Measurements from ENCODE around the gene RAPGEF1.

Gene RAPGEF1

GRCh38 chr9:131545786-131546335 is 194.0 kb downstream of the RAPGEF1 start:
- H3K4me3 ChIP-seq (ENCODE audit: low read length): no peak overlapping the region
- no CpG with 5 or more reads among the region's 30 CpGs for WGBS (ENCODE audit: extremely low coverage, insufficient coverage, low lambda C conversion rate)
- H3K18ac ChIP-seq (ENCODE audit: low read length): peak overlapping the region; percentile 24

DNA sequence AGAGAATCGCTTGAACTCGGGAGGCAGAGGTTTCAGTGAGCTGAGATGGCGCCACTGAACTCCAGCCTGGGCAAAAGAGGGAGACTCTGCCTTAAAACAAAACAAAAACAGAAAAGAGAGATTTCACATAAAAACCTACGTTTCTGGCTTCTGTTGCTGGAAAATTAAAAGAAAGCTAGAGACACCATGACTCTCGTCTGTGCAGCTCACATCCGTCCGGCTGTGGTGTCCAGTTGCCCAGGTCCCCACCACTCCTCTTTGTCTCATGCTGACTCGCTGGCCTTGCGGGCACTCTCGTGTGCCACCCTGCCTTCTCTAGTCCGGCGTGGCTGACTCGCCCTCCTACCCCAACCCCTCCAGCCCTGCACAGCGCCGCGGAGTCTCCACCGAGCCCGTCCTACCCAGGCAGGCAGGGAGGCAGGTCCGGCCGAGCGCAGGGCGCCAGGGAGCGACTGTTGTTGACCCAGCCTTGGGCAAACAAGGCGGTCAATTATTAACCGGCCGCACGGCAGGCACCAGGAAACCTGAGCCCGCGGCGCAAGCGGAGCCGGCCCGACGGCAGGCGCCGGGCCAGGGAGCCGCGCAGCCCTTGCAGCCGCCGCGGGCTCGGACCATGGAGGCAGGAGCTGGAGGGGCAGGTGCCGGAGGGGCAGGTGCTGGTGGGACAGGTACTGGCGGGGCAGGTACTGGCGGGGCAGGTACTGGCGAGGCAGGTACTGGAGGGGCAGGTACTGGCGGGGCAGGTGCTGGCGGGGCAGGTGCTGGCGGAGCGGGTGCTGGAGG is 194.7 kb downstream of the RAPGEF1 start, which contains the start of gene PRRT1B:
Gene PRRT1B (plus strand): TSS at position 521 of the 783 bp plus-strand sequence. CDS start 93 bp downstream, at position 614.
- H3K56ac ChIP-seq (ENCODE audit: low read length): peak within 1 kb of the TSS; percentile 78
- H3K79me2 ChIP-seq (ENCODE audit: control insufficient read depth, insufficient read depth, low read length): no peaks in the 10 kb centered on the region
- H3K4ac ChIP-seq (ENCODE audit: low read depth, low read length): peak within 1 kb of the TSS; percentile 65
- H3K4me2 ChIP-seq (ENCODE audit: low read length): peak within 1 kb of the TSS; percentile 29
- H3K79me1 ChIP-seq (ENCODE audit: low read length): no peaks in the 10 kb centered on the region
- H3K23ac ChIP-seq (ENCODE audit: low read length): no peak within 1 kb of the TSS
- peak; percentile 52 for DNase-seq
- no CpG with 5 or more reads among the region's 50 CpGs for WGBS (ENCODE audit: extremely low coverage, insufficient coverage, low lambda C conversion rate)
- H3K9ac ChIP-seq (ENCODE audit: low read length): peak within 1 kb of the TSS; percentile 60
- no peak within 1 kb of the TSS for H2BK15ac ChIP-seq (replicated peaks; ENCODE audit: low read depth)
- H3K4me1 ChIP-seq (ENCODE audit: control insufficient read depth, low read depth, low read length): no peaks in the 10 kb centered on the region
- H3K27ac ChIP-seq (ENCODE audit: low read depth, low read length): peak within 1 kb of the TSS; percentile 88
- H4K5ac ChIP-seq (ENCODE audit: low read length): no peak within 1 kb of the TSS
- H2BK5ac ChIP-seq (ENCODE audit: low read length): peak within 1 kb of the TSS; percentile 41
- H3K27me3 ChIP-seq (ENCODE audit: insufficient read depth, low read length, poor library complexity): peaks cover 2% of the 10 kb centered on the region
- H2AK5ac ChIP-seq (ENCODE audit: low read length): no peak within 1 kb of the TSS
- H2BK120ac ChIP-seq (ENCODE audit: low read depth, low read length): peak within 1 kb of the TSS; percentile 33
- H3K36me3 ChIP-seq (ENCODE audit: control insufficient read depth, insufficient read depth, low read length): no peaks in the 10 kb centered on the region
- no peak within 1 kb of the TSS for H4K8ac ChIP-seq (ENCODE audit: low read depth, low read length)
- peak within 1 kb of the TSS; percentile 24 for H3K18ac ChIP-seq (ENCODE audit: low read length)
- H3K4me3 ChIP-seq (ENCODE audit: low read length): peak within 1 kb of the TSS; percentile 22

More at GRCh38 chr9:131545786-131546335, 194.0 kb downstream of the RAPGEF1 start:
- Histone ChIP-seq H3K27ac (ENCODE audit: low read depth, low read length) (peak overlapping the region; percentile 88), H3K79me1 (ENCODE audit: low read length) (no peaks in the 10 kb centered on the region), H3K23ac (ENCODE audit: low read length) (no peak overlapping the region), H4K8ac (ENCODE audit: low read depth, low read length) (no peak overlapping the region), H2BK120ac (ENCODE audit: low read depth, low read length) (peak overlapping the region; percentile 33), H3K79me2 (ENCODE audit: control insufficient read depth, insufficient read depth, low read length) (no peaks in the 10 kb centered on the region), H2AK5ac (ENCODE audit: low read length) (no peak overlapping the region), H3K9ac (ENCODE audit: low read length) (peak overlapping the region; percentile 60), H3K4ac (ENCODE audit: low read depth, low read length) (peak overlapping the region; percentile 65), H3K4me2 (ENCODE audit: low read length) (peak overlapping the region; percentile 29), H2BK15ac (replicated peaks; ENCODE audit: low read depth) (no peak overlapping the region), H3K56ac (ENCODE audit: low read length) (peak overlapping the region; percentile 78), H3K4me1 (ENCODE audit: control insufficient read depth, low read depth, low read length) (no peaks in the 10 kb centered on the region), H4K5ac (ENCODE audit: low read length) (no peak overlapping the region), H3K27me3 (ENCODE audit: insufficient read depth, low read length, poor library complexity) (peaks cover 2% of the 10 kb centered on the region), H2BK5ac (ENCODE audit: low read length) (no peak overlapping the region), H3K36me3 (ENCODE audit: control insufficient read depth, insufficient read depth, low read length) (no peaks in the 10 kb centered on the region)
- DNase-seq: peak; percentile 35

GRCh38 chr9:131543141-131543540 is 196.7 kb downstream of the RAPGEF1 start:
- no peak overlapping the region for H2BK15ac ChIP-seq (replicated peaks; ENCODE audit: low read depth)
- WGBS (ENCODE audit: extremely low coverage, insufficient coverage, low lambda C conversion rate): no CpG with 5 or more reads among the region's 6 CpGs

DNA sequence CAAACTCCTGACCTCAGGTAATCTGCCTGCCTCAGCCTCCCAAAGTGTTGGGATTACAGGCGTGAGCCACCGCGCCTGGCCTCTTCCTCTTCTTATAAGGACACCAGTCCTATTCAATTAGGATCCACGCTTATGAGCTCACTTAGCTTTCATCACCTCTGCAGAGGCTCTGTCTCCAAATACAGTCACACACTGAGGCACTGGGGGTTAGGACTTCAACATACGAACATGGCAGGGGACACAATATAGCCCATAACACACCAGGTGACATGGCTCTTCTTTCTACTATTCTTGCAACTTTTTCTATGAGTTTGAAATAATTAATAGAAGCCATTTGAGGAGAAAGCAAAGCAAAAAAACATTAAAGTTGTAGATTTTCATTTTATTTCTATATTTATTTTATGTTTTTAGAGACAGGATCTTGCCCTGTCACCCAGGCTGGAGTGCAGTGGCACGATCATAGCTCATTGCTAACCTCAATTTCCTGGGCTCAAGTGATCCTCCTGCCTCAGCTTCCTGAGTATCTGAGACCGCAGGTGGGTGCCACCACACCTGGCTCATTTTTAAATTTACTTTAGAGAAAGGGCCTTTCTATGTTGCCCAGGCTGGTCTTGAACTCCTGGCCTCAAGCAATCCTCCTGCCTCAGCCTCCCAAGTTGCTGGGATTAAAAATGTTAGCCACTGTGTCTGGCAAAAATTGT is 200.5 kb downstream of the RAPGEF1 start:
- no peak overlapping the region for H3K4me3 ChIP-seq (ENCODE audit: low read length)
- no peaks in the 10 kb centered on the region for H3K36me3 ChIP-seq (ENCODE audit: control insufficient read depth, insufficient read depth, low read length)
- H3K4ac ChIP-seq (ENCODE audit: low read depth, low read length): no peak overlapping the region
- no peak overlapping the region for H3K23ac ChIP-seq (ENCODE audit: low read length)
- H2BK15ac ChIP-seq (replicated peaks; ENCODE audit: low read depth): no peak overlapping the region
- no peak overlapping the region for H3K18ac ChIP-seq (ENCODE audit: low read length)
- no peaks in the 10 kb centered on the region for H3K79me1 ChIP-seq (ENCODE audit: low read length)
- H4K5ac ChIP-seq (ENCODE audit: low read length): no peak overlapping the region
- H3K56ac ChIP-seq (ENCODE audit: low read length): no peak overlapping the region
- H2AK5ac ChIP-seq (ENCODE audit: low read length): no peak overlapping the region
- H4K8ac ChIP-seq (ENCODE audit: low read depth, low read length): no peak overlapping the region
- no peak overlapping the region for H3K4me2 ChIP-seq (ENCODE audit: low read length)
- no peak overlapping the region for H2BK5ac ChIP-seq (ENCODE audit: low read length)
- no CpG with 5 or more reads among the region's 7 CpGs for WGBS (ENCODE audit: extremely low coverage, insufficient coverage, low lambda C conversion rate)
- no peaks in the 10 kb centered on the region for H3K4me1 ChIP-seq (ENCODE audit: control insufficient read depth, low read depth, low read length)
- no peak overlapping the region for H3K9ac ChIP-seq (ENCODE audit: low read length)
- H3K27me3 ChIP-seq (ENCODE audit: insufficient read depth, low read length, poor library complexity): peaks cover 2% of the 10 kb centered on the region
- no peak for DNase-seq
- no peaks in the 10 kb centered on the region for H3K79me2 ChIP-seq (ENCODE audit: control insufficient read depth, insufficient read depth, low read length)
- no peak overlapping the region for H2BK120ac ChIP-seq (ENCODE audit: low read depth, low read length)
- H3K27ac ChIP-seq (ENCODE audit: low read depth, low read length): no peak overlapping the region

More at GRCh38 chr9:131543141-131543540, 196.7 kb downstream of the RAPGEF1 start:
- Histone ChIP-seq H3K79me1 (ENCODE audit: low read length) (no peaks in the 10 kb centered on the region), H2BK5ac (ENCODE audit: low read length) (no peak overlapping the region), H3K9ac (ENCODE audit: low read length) (no peak overlapping the region), H3K4me2 (ENCODE audit: low read length) (no peak overlapping the region), H3K56ac (ENCODE audit: low read length) (no peak overlapping the region), H3K4me3 (ENCODE audit: low read length) (no peak overlapping the region), H3K36me3 (ENCODE audit: control insufficient read depth, insufficient read depth, low read length) (no peaks in the 10 kb centered on the region), H3K4ac (ENCODE audit: low read depth, low read length) (no peak overlapping the region), H4K8ac (ENCODE audit: low read depth, low read length) (no peak overlapping the region), H3K79me2 (ENCODE audit: control insufficient read depth, insufficient read depth, low read length) (no peaks in the 10 kb centered on the region), H2BK120ac (ENCODE audit: low read depth, low read length) (no peak overlapping the region), H3K27me3 (ENCODE audit: insufficient read depth, low read length, poor library complexity) (peaks cover 2% of the 10 kb centered on the region), H3K23ac (ENCODE audit: low read length) (no peak overlapping the region), H3K27ac (ENCODE audit: low read depth, low read length) (no peak overlapping the region), H4K5ac (ENCODE audit: low read length) (no peak overlapping the region), H3K18ac (ENCODE audit: low read length) (no peak overlapping the region), H2AK5ac (ENCODE audit: low read length) (no peak overlapping the region), H3K4me1 (ENCODE audit: control insufficient read depth, low read depth, low read length) (no peaks in the 10 kb centered on the region)
- peak; percentile 57 for DNase-seq

DNA sequence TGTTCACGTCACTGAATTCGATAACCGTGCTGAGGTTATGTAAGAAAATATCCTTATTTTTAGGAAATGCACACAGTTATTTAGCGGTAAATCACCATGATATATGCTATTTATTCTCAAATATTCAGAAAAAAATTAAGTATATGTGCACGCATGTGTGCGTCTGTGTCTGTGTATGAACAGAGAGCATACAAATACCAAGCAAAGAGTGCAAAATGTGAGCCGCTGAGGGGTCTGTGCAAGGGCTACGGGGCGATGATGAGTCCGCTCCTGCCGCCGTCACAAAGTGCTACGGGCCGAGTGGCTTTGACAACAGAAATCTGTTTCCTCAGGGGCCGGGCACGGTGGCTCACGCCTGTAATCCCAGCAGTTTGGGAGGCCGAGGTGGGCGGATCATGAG is 201.9 kb downstream of the RAPGEF1 start:
- Histone ChIP-seq H3K4me1 (ENCODE audit: control insufficient read depth, low read depth, low read length) (no peaks in the 10 kb centered on the region), H4K8ac (ENCODE audit: low read depth, low read length) (no peak overlapping the region), H3K4me3 (ENCODE audit: low read length) (no peak overlapping the region), H3K79me2 (ENCODE audit: control insufficient read depth, insufficient read depth, low read length) (no peaks in the 10 kb centered on the region), H3K23ac (ENCODE audit: low read length) (no peak overlapping the region), H3K18ac (ENCODE audit: low read length) (no peak overlapping the region), H3K27ac (ENCODE audit: low read depth, low read length) (no peak overlapping the region), H2AK5ac (ENCODE audit: low read length) (no peak overlapping the region), H3K79me1 (ENCODE audit: low read length) (no peaks in the 10 kb centered on the region), H3K56ac (ENCODE audit: low read length) (no peak overlapping the region), H2BK120ac (ENCODE audit: low read depth, low read length) (no peak overlapping the region), H4K5ac (ENCODE audit: low read length) (no peak overlapping the region), H3K4ac (ENCODE audit: low read depth, low read length) (no peak overlapping the region), H2BK5ac (ENCODE audit: low read length) (no peak overlapping the region), H3K4me2 (ENCODE audit: low read length) (no peak overlapping the region), H3K27me3 (ENCODE audit: insufficient read depth, low read length, poor library complexity) (no peaks in the 10 kb centered on the region), H3K9ac (ENCODE audit: low read length) (no peak overlapping the region), H2BK15ac (replicated peaks; ENCODE audit: low read depth) (no peak overlapping the region), H3K36me3 (ENCODE audit: control insufficient read depth, insufficient read depth, low read length) (no peaks in the 10 kb centered on the region)
- no CpG with 5 or more reads among the region's 19 CpGs for WGBS (ENCODE audit: extremely low coverage, insufficient coverage, low lambda C conversion rate)
- no peak for DNase-seq
